LNCaP clone FGC (cell line): Measurements from ENCODE around the gene FGF22.
"Not testable (repeated sequence)": the region's sequence is repeated elsewhere in the genome, so short reads cannot be mapped to it uniquely, and the experiment has no call there.

Source experiments
- DNase-seq: peaks from one replicate; pipeline ENCODE4 v3.0.0-alpha.2; 2011; ENCODE audit warnings: low read depth
- H3K4me3 ChIP-seq: 2 replicates; pipeline ENCODE4 v1.5.1; 2011; ENCODE audit warnings: mild to moderate bottlenecking, low read depth, low read length, control low read depth
- TF ChIP-seq, protein P1 (sequence below): IDR thresholded peaks from 2 replicates; pipeline ENCODE4 v1.5.1; 2012; ENCODE audit warnings: mild to moderate bottlenecking; ENCODE audit not compliant: control insufficient read depth, insufficient read depth; ENCODE audit errors: extremely low read depth

FGF22 gene

DNA sequence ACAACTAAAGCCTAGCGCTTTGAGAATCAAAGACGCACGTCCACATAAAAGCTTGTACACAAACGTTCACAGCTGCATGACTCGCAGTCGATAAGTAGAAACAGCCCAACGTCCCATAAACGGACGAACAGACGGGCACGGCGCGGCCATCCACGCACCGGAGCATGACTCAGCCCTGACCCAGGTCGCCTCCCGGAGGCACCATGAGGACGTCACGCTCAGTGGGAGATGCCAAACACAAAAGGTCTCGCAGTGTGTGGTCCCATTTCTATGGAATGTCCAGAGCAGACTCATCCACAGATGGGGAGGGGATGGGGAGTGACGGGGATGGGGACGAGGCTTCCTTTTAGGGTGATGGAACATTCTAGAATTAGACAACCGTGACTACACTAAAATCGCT is 15.7 kb upstream of the FGF22 start:
- no peak for DNase-seq
- TF ChIP-seq, protein P1, sequence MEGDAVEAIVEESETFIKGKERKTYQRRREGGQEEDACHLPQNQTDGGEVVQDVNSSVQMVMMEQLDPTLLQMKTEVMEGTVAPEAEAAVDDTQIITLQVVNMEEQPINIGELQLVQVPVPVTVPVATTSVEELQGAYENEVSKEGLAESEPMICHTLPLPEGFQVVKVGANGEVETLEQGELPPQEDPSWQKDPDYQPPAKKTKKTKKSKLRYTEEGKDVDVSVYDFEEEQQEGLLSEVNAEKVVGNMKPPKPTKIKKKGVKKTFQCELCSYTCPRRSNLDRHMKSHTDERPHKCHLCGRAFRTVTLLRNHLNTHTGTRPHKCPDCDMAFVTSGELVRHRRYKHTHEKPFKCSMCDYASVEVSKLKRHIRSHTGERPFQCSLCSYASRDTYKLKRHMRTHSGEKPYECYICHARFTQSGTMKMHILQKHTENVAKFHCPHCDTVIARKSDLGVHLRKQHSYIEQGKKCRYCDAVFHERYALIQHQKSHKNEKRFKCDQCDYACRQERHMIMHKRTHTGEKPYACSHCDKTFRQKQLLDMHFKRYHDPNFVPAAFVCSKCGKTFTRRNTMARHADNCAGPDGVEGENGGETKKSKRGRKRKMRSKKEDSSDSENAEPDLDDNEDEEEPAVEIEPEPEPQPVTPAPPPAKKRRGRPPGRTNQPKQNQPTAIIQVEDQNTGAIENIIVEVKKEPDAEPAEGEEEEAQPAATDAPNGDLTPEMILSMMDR, result no peak
- no peak overlapping the region for H3K4me3 ChIP-seq

DNA sequence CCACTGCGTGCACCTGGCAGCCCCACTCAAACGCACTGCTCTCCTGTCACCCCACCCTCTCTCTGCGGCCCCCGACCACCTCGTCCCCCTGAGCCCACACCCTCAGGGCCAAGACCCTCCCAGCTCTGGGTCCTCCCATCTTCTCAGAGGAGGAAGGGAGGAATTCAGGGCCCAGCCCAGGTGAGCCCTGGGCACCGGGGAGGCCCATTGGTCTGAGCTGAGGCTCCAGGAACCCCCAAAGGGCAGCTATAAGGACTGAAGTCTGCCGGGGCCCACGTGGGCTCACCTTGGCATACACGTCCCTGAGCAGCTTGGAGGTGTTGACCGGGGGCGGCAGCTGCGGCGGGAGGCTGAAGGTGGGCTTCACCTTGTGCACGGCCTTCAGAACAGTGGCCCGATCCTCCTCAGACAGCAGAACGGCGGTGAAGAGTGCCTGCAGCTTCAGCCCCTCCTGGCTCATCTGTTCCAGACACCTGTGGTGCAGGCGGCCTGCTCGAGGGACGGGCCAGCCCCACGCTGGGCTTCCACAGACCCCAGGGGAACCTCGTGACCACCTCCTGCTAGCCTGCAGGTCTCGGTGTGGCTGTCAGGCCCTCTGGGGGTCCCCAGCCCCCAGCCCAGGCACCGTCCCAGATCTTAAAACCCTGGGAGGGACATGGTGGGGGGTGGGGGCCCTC is 15.1 kb upstream of the FGF22 start:
- TF ChIP-seq, protein P1, result no peak
- no peak for DNase-seq
- H3K4me3 ChIP-seq, result no peak overlapping the region

DNA sequence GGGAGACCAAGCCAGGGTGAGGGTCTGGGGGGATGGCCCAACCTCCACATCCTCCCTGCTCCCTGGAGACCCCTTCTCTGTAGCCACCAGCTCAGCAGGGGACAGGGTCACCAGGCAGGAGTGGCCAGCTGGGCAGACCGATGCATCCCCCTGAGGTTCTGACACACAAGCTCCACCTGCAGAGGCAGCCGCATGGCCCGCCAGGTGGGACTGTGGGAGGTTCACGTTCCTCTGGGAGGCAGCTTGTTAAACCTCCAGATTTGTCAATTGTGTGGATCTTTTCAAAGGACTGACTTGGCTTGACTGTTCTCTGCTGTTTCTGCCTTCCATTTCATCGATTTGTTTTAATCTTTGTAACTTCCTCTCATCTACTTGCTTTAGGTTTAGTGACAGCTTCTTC is 14.4 kb upstream of the FGF22 start:
- TF ChIP-seq, protein P1, result no peak
- no peak overlapping the region for H3K4me3 ChIP-seq
- DNase-seq, result no peak

DNA sequence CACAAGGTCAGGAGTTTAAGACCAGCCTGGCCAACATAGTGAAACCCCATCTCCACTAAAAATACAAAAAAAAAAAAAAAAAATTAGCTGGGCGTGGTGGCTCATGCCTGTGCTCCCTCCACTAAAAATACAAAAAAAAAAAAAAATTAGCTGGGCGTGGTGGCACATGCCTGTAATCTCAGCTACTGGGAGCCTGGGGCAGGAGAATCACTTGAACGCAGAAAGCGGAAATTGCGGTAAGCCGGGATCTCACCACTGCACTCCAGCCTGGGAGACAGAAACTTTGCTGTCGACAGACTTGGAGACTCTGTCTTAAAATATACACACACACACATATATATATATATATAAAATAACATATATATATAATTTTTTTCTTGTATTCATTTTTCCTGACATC is 13.1 kb upstream of the FGF22 start:
- H3K4me3 ChIP-seq, DNase-seq: not testable (repeated sequence)

DNA sequence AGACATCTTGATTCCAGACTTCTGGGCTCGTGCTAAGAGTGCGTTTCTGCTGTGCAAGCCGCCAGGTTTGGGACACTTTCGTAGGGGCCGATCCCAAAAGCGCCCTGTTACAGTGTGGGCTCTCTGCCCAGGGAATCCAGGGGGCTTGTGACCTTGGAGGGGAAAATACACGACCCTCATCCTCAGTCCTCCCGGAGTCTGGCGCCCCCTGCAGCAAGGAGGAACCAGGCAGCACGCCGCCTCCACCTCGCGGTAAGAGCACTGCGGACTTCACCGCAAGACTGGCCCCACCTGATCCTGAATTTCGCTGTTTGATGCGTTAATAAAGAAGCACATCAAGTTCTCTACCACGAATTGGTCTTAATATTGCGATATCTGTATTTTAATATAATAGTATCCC is 11.5 kb upstream of the FGF22 start:
- TF ChIP-seq, protein P1, result no peak

DNA sequence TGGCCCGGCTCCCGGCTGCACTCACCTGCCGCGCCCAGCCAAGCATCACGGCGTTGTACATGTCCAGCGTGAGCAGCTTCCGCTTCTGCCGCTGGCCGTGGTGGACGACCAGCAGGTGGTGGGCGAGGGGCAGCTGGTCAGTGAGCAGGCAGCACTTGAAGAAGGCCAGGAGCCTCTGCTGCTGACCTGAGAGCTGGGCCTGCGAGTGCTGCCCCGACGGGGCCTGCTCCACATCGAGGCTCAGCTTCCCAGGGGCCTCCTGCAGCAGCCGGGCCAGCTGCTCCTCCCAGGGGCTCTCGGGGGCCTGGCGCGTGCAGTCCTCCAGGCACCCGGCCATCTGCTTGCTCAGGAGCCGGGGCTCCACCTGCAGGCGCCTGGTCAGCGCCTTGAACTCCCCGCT is 10.2 kb upstream of the FGF22 start:
- not testable (repeated sequence) for DNase-seq, H3K4me3 ChIP-seq

More for the DNA sequence above, 11.5 kb upstream of the FGF22 start:
- no peak overlapping the region for H3K4me3 ChIP-seq
- no peak for DNase-seq

DNA sequence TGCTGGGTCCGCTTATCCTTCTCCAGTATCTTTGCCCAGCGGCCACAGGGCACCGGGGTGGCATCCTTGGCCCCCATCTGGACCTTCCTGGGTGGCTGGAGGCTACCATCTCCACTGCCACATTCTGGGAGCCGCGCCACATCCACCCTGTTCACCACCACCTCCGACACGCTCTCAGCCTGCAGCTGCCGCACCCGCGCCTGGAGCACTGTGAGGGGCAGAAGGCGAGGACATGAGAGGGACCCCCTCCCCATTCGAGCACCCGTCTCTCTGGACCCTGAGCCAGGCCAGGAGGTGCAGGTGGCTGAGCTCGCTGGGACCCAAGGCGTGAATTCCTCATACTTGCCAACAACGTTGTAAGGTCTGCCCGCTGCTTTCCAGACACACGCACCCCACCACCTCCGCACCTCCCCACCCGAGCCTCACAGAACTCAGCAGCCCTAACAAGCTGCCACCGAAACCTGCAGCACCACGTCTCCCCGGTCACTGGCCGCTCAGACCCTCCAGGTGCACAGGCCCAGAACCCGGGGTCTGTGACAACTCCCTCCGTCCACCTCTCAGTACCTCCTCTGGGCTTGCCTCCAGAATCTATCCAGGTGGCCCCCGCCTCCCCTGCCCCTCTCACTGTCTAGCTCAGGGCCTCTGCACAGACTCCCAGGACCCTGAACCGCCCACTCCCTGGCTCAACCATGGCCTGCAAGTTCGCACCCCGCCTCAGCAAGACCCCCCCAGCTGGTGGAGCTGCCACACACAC is 9.5 kb upstream of the FGF22 start:
- H3K4me3 ChIP-seq, result no peak overlapping the region
- TF ChIP-seq, protein P1, result no peak
- no peak for DNase-seq

DNA sequence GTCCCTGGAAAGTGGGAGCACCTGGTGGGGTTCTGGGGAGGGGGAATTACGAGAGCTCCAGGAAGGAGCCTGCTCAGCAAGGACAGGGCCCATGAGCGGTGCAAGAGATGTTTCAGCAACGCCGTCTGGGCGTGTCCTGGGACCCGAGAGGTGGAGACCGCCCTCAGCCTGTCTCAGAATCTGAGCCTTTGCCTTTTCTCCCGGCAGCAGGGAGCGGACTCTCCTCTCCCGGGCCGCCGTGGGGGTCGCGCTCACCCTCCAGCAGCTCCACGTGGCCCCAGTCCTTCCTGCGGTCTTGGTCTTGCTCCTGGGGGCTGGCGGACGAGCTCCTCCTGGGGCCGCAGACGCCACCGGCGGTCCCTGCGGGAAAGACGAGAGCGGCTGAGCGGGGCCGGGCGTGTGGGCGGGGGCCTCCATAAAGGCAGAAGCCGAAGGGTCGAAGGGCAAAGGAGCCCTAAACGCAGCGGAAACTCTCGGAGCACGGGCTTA is 7.1 kb upstream of the FGF22 start:
- TF ChIP-seq, protein P1, result no peak
- no peak for DNase-seq
- peak overlapping the region; percentile 93 for H3K4me3 ChIP-seq
